ENCODE data around the gene PPIL1.
A peak's percentile ranks its signal among the peaks of the same experiment; 100 is the strongest.

PPIL1 gene

DNA sequence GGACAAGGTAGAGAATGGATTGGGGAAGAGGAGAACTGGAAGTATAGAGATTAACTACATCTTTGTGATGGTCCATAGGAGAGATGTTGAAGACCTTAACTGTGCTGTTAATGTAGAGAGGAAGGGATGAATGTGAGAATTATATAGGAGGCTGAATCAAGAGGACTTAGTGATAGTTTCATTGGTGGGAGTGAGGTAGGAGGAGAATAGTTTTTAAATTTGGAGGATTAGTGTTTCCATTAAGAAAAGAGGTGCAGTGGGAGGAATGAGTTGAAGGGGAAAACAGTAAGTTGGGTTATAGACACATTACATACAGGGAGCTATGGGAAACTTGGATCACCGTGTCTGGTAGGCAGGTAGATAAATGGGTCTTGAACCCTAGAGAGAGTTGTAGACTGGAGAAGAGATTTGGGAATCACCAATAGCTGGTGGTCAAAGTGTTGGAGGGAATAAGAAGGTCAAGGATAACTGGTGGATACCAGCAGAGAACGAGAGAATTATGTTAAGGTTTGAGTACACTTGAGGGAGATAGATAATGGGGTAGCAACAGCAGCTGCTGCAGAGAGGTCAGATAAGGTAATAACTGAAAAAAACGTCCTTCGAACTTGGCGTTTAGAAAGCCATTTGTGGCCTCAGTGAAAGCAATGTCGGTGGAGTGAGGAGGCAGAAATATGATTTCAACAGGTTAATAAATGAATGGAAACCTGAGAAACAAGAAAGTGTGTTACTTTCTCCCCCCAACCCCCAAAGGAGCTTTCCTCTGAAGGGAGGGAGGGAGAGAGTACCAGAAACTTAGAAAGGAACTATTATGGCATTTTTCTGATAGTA is 14.3 kb upstream of the PPIL1 start:
- DNase-seq (ENCODE audit: low read depth) = no peak

DNA sequence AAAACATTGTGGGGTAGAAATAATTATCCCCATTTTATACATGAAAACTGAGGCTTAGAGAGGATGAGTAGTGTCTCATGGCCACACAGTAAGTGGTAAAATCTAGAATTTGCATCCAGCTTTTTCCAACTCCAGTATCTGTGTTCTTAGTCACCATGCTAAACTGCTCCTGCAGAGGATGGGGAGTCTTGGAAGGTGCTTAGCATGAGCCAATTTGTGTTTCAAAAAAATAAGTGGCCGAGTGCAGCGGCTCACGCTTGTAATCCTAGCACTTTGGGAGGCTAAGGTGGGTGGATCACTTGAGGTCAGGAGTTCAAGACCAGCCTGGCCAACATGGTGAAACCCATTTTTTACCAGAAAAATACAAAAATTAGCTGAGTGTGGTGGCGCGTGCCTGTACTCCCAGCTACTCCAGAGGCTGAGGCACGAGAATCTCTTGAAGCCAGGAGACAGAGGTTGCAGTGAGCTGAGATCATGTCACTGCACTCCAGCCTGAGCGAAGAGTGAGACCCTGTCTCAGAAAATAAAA is 13.6 kb upstream of the PPIL1 start:
- no peak for DNase-seq (ENCODE audit: low read depth)

DNA sequence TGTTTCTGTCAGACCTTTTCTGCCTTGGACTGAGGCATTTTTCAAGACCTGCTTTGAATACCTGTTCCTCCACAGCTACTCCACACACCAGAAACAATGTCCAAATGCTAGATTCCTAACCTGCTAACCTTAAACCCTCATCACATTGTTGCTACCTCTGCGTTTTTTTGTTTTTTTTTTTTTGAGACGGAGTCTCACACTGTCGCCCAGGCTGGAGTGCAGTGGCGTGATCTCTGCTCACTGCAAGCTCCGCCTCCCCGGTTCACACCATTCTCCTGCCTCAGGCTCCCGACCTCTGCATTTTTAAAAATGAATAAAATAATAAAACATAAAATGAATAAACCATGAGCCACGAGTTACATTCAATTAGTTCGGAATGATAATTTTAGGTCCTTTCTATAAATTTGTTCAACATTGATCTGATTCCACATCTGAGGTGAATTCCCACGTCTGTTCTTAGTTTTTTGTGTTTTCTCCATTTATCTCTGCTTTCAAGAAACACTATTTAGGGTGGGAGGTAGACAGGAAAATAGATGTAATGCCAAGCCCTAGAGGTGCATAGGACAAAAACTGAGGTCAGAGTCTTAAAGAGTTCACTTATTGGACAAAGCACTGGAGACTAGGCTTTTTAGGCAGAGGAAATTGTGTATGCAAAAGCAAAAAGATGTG is 12.5 kb upstream of the PPIL1 start:
- no peak for DNase-seq (ENCODE audit: low read depth)

DNA sequence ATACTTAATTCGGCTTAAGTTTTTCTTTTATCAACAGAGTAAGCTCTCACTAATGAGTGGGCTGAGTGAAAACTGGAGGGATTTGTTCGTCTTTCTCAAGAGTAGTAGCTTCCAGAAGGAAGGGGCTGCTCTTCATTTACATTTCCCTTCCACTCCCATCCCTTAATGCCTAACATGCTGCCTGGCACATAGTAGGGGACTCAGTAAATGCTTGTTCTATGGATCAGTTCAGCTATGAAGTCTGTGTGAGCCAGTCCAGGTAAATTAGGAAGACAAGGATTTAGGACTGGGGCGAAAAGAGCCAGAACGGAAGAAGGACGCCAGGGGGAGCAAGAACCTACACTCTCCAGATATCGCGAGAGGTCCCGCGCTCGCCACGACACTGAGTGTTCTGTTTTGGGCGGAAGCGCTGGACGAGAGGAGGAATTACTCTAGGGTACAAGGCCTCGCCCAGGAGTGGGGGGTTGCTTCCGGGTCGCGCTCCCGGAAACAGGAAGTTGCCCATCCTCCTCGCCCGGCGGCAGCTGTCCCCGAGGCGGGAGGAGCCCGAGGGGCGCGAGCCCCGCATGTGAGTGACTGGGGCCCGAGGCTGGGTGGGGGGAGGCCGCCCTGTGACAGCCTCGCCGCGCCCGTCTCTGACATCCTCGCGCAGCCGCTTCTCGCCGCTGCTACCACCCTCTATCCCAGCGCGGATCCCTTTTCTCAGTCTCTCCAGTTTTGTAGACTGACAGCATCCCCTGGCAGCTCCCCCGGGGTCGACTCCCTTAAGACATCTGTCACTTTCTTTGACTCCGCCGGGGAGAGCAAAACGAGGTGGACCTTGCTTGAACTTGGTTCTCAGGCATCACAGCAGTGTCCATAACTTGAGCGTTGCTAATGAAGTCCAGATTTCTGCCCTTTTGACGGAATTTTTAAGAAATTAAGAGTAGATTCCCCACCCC is 11.1 kb upstream of the PPIL1 start, which contains the start of gene C6orf89:
Gene C6orf89 (plus strand): TSS at position 492 of the 941 bp plus-strand sequence. CDS start 13,493 bp downstream, outside the sequence.
- DNase-seq (ENCODE audit: low read depth) = peak; percentile 99

DNA sequence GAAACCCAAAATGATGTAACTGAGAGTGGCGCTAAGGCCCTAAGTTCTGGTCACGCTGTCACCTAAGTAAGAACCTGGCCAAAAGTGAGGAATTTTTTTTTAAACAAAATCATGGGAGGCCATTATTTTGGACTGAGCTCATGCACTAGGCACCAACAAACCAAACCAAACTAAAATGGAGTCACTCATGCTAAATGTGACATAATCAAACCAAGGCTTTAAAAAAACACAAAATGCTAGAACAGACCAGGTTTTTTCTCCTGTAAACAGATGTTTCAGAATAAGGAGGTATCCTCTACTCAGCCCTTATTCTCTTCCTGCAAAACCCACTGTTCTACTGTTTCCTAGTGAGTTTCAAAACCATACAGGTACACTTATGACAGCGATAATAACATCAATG is 10.0 kb upstream of the PPIL1 start:
- no peak for DNase-seq (ENCODE audit: low read depth)

DNA sequence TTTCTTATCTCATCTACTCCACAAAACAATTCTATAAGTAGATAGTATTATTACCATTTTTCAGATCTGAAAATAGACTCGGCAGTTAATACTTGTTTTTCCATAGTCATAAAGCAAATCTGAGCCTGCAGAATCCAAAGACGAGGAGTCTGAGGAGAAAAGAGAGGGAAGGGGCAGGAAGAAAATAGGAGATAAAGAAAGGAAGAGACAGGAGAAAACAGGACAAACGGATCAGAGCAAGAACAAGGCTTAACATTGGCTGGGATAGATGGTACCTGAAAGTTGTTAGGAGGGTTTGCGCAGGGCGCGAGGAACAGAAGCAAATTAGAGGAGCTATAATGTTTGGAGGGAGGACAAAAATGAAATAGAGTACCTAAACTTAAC is 639 bp upstream of the PPIL1 start:
- no peak for DNase-seq (ENCODE audit: low read depth)

DNA sequence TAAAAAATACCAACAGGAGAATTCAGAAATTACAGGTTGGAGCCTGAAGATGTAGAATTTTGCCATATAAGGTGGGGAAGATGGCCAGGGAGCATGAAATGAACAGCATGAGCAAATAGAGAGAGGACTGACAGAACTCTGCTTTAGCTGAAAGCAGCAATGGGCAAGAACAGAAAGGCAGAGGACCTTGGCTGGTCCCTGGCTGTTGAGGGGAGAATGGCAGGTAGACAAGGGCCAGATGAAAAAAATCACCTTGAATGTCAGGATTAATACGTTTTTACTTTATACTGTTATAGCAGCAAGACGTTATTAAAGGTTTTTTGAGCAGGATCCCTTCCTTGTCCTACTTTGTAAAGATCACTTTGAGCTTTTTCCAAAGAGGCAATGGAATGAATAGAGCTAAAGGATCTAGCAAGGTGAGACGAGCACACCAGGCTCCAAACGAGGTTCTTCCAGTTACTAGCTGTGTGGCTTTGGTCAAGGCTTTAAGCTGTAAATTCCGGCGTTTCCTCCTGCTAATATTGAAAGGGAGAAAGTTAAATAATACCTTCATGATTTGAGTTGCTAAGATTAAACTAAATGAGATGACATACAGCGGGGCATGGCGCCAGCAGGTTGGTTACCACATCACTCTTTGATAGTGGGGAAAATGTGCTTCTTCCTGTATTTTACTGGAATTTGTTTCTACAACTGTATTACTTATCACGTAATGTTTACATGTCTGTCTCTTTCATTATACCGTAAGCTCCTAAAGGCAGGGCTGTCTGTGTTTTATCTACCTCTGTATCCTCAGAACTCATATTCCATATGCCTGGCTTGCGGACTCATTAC is 776 bp downstream of the PPIL1 start:
- DNase-seq (ENCODE audit: low read depth) = peak; percentile 33

DNA sequence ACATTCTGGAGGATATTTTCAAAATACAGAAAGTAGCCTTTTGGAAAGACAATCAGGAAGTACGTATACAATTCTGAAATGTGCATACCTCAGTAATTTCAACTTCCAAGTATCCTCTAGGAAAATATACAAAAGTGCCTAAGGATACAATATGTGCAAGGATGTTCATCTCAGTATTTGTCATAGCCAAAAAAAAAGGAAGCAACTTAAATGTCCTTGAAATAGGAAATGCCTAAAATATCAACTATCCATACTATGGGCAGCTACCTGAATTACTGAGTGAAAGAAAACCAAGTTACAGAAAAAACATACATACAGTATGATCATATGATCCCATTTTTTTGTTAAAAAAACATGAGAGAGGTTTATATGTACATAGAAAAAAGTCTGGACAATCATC is 1.5 kb downstream of the PPIL1 start:
- DNase-seq (ENCODE audit: low read depth) = no peak

DNA sequence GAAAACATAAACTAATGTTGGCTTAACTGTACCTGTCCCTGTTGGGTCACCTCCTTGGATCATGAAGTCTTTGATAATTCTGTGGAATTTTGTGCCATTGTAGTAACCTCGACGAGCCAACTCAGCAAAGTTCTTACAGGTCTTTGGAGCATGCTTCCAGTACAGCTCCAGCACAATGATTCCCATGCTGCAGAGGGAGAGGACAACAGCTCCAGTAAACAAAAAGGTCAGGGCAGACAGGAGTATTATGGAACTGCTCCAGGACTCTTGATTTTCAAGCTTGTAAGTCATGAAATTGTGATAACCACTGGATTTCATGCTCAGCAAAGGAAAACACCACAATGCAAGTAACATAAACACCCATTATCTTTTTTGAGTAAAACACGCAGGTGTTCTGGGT is 2.9 kb downstream of the PPIL1 start:
- no peak for DNase-seq (ENCODE audit: low read depth)

DNA sequence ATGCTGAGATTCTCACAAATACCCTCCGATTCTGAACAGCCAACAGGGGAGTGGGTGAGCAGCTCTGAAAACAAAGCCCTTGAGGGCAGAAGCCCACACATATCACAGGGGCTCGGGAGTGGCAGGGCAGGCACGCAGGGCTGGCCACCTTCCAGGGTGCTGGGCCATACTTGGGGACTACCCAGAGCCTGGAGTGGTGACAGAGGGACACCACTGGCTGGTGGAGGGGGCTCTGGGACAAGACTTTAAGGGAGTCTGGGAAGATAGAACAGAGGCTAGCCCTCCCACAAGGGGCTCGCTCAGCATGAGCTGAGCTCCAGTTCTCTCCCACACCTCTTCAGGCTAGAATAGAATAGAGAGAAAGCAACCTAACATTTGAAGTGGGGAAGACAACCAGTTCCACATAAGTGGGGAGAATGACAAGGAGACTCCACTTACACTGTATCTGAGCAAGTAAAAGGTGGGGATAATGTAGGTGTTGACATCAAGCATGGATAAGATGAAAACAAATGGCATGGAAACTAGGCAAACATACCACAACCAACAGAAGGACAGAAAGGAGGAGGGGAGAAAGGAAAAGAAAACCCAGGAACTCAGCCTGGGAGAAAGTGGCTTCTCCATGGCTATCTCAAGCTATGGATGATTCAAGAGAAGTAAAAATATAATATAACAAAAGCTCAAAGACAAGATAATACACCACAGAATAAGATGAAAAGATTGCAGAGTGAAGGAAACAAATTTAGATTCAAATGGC is 7.0 kb downstream of the PPIL1 start:
- no peak for DNase-seq (ENCODE audit: low read depth)

DNA sequence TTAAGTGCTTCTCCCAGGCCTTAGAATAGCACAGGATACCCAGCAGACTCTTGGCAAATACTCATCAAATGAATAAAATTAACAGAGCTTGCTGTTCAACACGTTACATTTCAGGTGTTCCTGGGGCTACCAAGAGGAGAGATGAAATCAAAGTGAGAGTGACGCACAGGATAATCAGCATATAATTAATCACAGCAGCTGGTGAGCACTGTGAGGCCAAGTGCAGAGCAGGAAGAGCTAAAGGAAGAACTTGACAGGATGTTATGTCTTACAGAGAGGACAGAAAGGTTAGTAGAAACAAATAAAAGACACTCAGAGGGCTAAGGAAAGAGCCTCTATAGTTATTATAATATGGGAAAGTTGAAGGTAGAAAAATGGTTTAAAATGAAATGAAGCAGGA is 8.8 kb downstream of the PPIL1 start:
- no peak for DNase-seq (ENCODE audit: low read depth)

DNA sequence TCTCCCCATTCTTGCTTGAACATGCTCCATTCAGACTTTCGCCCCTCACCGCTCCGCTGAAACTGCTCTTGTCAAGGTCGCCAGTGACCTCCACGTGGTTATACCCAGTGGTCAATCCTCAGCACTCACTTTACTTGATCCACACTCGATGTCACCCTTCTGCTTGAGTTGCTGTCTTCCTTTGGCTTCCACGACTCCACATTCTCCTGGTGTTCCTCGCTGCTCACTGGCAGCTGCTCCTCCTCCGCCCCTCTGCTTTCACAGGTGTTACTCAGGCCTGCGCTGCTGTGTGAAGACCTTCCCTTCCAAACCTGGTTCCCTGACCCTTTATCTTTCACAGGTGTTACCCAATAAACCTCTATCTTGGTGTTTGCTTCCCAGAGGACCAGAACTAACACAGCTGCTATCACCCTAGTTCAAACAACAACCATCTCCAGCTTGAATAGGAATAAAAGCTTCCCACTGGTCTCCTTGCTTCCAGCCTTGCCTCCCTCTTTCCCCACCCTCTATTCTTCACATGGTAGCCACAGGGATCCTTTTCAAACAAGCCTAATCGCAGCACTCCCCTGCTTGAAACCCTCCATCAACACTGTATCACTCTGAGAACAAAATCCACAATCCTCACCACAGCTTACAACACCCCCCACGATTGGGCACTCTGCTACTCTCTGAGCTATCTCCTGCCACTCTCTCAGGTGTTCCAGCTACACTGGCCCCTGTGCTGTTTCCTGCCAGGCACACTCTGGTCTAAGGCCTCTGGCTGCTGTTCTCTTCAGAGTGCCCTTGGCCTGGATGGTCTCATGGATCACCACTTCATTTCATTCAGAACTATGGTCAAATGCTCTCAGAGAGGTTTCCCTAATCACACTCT is 10.7 kb downstream of the PPIL1 start:
- DNase-seq (ENCODE audit: low read depth) = no peak

DNA sequence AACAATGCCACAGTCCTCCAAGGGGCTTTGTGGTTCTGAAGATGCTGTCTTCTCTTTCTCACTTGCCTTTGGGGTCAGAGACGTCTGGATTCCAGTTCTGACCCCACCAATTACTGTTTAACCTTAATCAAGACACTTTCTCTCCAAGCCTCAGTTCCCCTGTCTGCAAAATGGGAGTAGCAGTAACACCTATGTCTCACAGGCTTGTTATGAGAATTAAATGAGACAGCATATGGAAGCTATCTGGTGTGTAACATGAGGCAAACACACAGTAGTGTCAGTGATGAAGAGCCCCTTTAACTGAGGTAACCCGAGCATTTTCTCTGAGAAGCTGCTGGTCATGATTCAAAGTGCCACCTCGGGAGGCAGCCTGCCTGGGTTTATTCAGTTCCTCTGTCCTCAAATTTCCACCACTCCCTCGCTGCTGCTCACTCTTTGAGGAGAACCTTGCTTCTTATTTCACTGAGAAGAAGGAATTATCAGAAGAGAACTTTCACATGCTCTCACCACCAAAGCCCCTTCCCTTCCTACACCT is 11.7 kb downstream of the PPIL1 start:
- no peak for DNase-seq (ENCODE audit: low read depth)

DNA sequence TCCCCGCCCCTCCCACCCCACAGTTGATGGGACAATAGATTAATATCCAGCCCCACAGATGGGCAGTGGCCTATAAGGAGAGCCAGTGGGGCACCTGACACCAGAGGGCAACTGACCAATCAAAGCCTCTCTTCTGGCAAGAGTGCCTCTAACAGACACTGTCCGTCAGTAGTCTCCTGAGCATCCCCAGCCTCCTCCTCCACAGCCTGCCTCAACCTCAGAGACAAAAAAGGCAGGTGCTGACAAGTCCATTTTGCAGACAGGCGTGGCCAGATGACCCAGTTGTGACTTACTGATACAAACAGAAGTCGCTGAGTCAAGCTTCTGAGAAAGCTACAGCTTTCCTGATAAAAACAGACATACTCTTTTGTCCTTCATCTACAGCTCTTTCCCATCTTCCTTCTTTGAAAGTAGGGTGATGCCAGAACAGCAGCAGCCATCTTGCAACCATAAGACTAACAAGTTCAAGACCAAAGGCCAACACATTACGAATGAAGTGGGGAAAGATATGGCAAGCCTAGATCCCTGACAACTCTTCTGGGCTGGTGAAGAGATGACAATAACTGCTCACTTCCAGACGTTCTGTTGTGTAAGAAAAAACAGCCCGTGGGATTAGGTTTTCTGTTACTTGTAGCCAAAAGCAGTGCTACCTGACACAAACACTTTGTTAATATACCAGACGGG is 12.3 kb downstream of the PPIL1 start:
- no peak for DNase-seq (ENCODE audit: low read depth)

DNA sequence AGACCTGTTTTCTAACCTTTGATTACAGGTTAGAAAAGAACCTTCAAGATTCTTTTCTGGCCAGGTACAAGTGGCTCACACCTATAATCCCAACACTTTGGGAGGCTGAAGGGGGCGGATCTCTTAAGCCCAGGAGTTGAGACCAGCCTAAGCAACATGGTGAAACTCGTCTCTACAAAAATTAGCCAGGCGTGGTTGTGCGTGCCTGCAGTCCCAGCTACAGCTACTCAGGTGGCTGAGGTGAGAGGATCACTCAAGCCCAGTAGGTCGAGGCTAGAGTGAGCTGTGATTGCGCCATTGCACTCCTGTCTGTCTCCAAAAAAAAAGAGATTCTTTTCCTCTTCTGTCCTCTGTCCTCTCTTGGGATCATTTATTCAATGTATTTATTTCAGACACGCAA is 14.5 kb downstream of the PPIL1 start:
- DNase-seq (ENCODE audit: low read depth) = no peak

DNA sequence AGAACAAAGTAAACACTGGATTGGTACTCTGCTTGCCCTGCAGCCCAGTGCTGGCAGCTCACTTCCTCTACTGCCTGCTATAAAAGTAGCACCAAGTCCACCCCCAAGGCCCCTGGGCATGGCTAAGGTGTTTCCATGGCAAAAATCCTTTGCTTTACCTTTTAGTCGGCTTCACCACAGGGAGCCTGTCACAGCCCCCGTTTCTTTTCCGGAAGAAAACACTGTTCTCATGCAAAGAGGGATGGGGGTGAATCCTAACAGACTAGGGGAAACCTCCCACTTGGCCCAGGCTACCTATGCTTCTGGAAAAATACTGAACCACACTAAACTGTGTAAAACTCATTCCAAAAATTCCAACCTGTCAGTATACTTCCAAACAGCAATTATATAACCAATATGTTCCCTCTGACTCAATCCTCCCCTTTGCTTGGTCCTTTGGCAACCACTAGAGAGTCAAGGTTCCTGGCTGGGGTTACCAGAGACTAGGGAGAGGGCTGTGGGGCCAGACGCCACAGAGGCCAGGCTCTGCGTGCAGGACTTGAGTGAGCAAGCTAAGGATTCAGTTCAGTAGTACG is 16.1 kb downstream of the PPIL1 start:
- DNase-seq (ENCODE audit: low read depth) = no peak

DNA sequence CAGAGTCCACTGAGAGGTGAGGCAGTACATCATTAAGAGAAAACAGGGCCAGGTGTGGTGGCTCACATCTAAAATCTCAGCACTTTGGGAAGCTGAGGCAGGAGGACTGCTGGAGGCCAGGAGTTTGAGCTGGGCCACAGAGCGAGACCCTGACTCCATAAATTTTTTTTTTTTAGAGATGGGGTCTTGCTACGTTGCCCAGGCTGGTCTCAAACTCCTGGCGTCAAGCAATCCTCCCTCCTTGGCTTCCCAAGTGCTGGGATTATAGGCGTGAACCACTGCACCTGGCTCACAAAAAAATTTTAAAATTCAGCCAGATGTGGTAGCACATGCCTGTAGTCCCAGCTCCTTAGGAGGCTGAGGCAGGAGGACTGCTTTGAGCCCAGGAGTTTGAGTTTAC is 17.3 kb downstream of the PPIL1 start:
- no peak for DNase-seq (ENCODE audit: low read depth)

DNA sequence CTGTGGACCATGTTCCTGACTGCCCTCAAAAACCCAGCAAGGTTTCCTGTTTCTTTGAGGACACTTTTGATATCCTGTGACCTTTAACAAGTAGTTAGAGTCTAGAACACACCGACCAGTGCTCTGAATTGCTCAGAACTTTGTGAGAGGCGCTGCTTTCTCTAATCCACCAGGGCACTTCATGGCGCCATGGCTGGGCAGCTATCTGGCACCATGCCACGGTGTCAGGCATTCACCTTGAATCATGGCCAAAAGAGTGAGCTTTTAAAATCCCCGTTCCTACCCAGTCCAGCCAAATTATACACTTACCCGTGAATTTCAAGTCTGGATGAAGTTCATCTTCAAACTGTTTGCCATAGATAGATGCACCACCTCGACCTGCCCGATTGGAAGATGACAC is 18.3 kb downstream of the PPIL1 start:
- no peak for DNase-seq (ENCODE audit: low read depth)
